ENCODE results near the gene SUN2.

GRCh38 chr22:38735465-38736256, 20.1 kb downstream of the SUN2 start:
- TF ChIP-seq CTCF (conservative IDR thresholded peaks at IDR 0.05) (no peak), ZFX (IDR thresholded peaks at IDR 0.05) (no peak)

Data from C4-2B (cell line).